ENCODE results near the gene RECK. TPM values are rescaled to one million over a fixed set of nuclear protein-coding genes. Genes with fewer than 3 reads are reported as not detected.

Gene RECK
- total RNA-seq, 1 experiment from 2014 or later, result 10.3 TPM

- WGBS (ENCODE audit: extremely low coverage, insufficient read length, low lambda C conversion rate), result no CpG with 5 or more reads among the region's 2 CpGs
Observed at GRCh38 chr9:36063804-36064447, 27.2 kb downstream of the RECK start.

More at GRCh38 chr9:36063804-36064447, 27.2 kb downstream of the RECK start:
- Histone ChIP-seq H4K8ac (replicated peaks; ENCODE audit: insufficient read length, low read depth, low read length) (no peak overlapping the region), H2AK5ac (ENCODE audit: insufficient read length, low read length) (no peak overlapping the region), H2BK12ac (ENCODE audit: insufficient read length, low read depth, low read length) (no peak overlapping the region), H3K27ac (ENCODE audit: insufficient read length, low read depth, low read length) (no peak overlapping the region), H3K4me2 (ENCODE audit: insufficient read depth, insufficient read length, low read length) (no peak overlapping the region), H4K20me1 (ENCODE audit: control insufficient read depth, insufficient read depth, insufficient read length) (no peaks in the 10 kb centered on the region), H3K4me1 (ENCODE audit: insufficient read depth, low read length) (no peaks in the 10 kb centered on the region), H2BK120ac (ENCODE audit: low read depth, low read length, poor library complexity, severe bottlenecking) (no peak overlapping the region), H3T11ph (ENCODE audit: low read length) (no peak overlapping the region), H3K79me1 (ENCODE audit: insufficient read depth, low read depth, low read length, poor library complexity, severe bottlenecking) (no peaks in the 10 kb centered on the region), H3K23me2 (ENCODE audit: insufficient read length, low read depth, low read length, poor library complexity, severe bottlenecking) (no peaks in the 10 kb centered on the region), H4K5ac (ENCODE audit: insufficient read length, low read depth, low read length) (no peak overlapping the region), H2AFZ (ENCODE audit: low read length) (no peak overlapping the region), H2BK20ac (ENCODE audit: low read depth, low read length, poor library complexity, severe bottlenecking) (no peak overlapping the region), H3K9me3 (ENCODE audit: control insufficient read depth, low read depth, low read length) (no peaks in the 10 kb centered on the region), H4K91ac (ENCODE audit: insufficient read length, low read depth, low read length) (no peak overlapping the region), H3K14ac (ENCODE audit: insufficient read depth, low read length) (no peak overlapping the region), H3K4ac (ENCODE audit: low read depth, low read length) (no peak overlapping the region), H2BK5ac (ENCODE audit: insufficient read length, low read length) (no peak overlapping the region), H3K18ac (ENCODE audit: insufficient read length, low read depth, low read length) (no peak overlapping the region), H2BK15ac (ENCODE audit: low read depth, low read length) (no peak overlapping the region), H3K56ac (ENCODE audit: insufficient read length, low read depth, low read length) (no peak overlapping the region), H3K9ac (ENCODE audit: extremely low read depth, insufficient read length, low read length) (no peak overlapping the region), H3K27me3 (ENCODE audit: insufficient read depth, low read length) (no peaks in the 10 kb centered on the region), H3K23ac (ENCODE audit: insufficient read length, low read depth, low read length) (no peak overlapping the region), H3K79me2 (ENCODE audit: insufficient read depth, low read length) (no peaks in the 10 kb centered on the region)
- Mint-ChIP-seq H3K36me3 (ENCODE audit: insufficient read depth in 1 of 3, low read depth in 3 of 3) (peaks cover 1 to 36% (median 32%) of the 10 kb centered on the region in 3 experiments; a peak in 5 of 7 replicates), H3K27ac (no peak overlapping the region), H3K27me3 (ENCODE audit: low read depth) (no peaks in the 10 kb centered on the region), H3K4me3 (no peak overlapping the region), H3K4me1 (no peaks in the 10 kb centered on the region), H3K9me3 (no peaks in the 10 kb centered on the region)
- no peak for DNase-seq
- TF ChIP-seq CTCF (conservative IDR thresholded peaks at IDR 0.05), result no peak

All from H9 (cell line).